ENCODE data around the gene IRAK2.

Gene IRAK2

GRCh38 chr3:10188804-10189556 is 24.3 kb downstream of the IRAK2 start:
- TF ChIP-seq CTCF (IDR thresholded peaks at IDR 0.05; ENCODE audit: low read depth, low read length, missing control alignments) = no peak
- Histone ChIP-seq H3K36me3 (replicated peaks) (no peaks in the 10 kb centered on the region), H3K4me3 (ENCODE audit: low read depth, low read length) (no peak overlapping the region), H3K27ac (no peak overlapping the region), H3K27me3 (replicated peaks) (no peaks in the 10 kb centered on the region)
- DNase-seq = no peak
- in situ Hi-C loops (cut with HindIII; ENCODE audit: low pct_ligation_motif_present, low sequenced_read_pairs) = no loop called here

- H3K4me3 ChIP-seq (ENCODE audit: low read depth, low read length) = no peak overlapping the region
- no peak overlapping the region for H3K27ac ChIP-seq
- H3K27me3 ChIP-seq (replicated peaks) = no peaks in the 10 kb centered on the region
- no peak for TF ChIP-seq CTCF (IDR thresholded peaks at IDR 0.05; ENCODE audit: low read depth, low read length, missing control alignments)
- H3K36me3 ChIP-seq (replicated peaks) = no peaks in the 10 kb centered on the region
- no peak for DNase-seq
- in situ Hi-C loops (cut with HindIII; ENCODE audit: low pct_ligation_motif_present, low sequenced_read_pairs) = no loop called here
Measured at GRCh38 chr3:10189557-10190354, 25.0 kb downstream of the IRAK2 start.

GRCh38 chr3:10192953-10193691 is 28.4 kb downstream of the IRAK2 start:
- Histone ChIP-seq H3K27me3 (replicated peaks) (no peaks in the 10 kb centered on the region), H3K27ac (peak overlapping the region; percentile 98), H3K4me3 (ENCODE audit: low read depth, low read length) (no peak overlapping the region), H3K36me3 (replicated peaks) (no peaks in the 10 kb centered on the region)
- TF ChIP-seq CTCF (IDR thresholded peaks at IDR 0.05; ENCODE audit: low read depth, low read length, missing control alignments) = peak; percentile 88
- DNase-seq = peak; percentile 93
- in situ Hi-C loops (cut with HindIII; ENCODE audit: low pct_ligation_motif_present, low sequenced_read_pairs) = no loop called here

GRCh38 chr3:10193692-10194327 is 29.1 kb downstream of the IRAK2 start:
- in situ Hi-C loops (cut with HindIII; ENCODE audit: low pct_ligation_motif_present, low sequenced_read_pairs) = no loop called here
- Histone ChIP-seq H3K27ac (peak overlapping the region; percentile 98), H3K27me3 (replicated peaks) (no peaks in the 10 kb centered on the region), H3K36me3 (replicated peaks) (no peaks in the 10 kb centered on the region), H3K4me3 (ENCODE audit: low read depth, low read length) (no peak overlapping the region)
- no peak for DNase-seq
- no peak for TF ChIP-seq CTCF (IDR thresholded peaks at IDR 0.05; ENCODE audit: low read depth, low read length, missing control alignments)

GRCh38 chr3:10194328-10195071 is 29.8 kb downstream of the IRAK2 start:
- no peak for DNase-seq
- no peaks in the 10 kb centered on the region for H3K36me3 ChIP-seq (replicated peaks)
- peak overlapping the region; percentile 17 for H3K27ac ChIP-seq
- no peak overlapping the region for H3K4me3 ChIP-seq (ENCODE audit: low read depth, low read length)
- no peak for TF ChIP-seq CTCF (IDR thresholded peaks at IDR 0.05; ENCODE audit: low read depth, low read length, missing control alignments)
- in situ Hi-C loops (cut with HindIII; ENCODE audit: low pct_ligation_motif_present, low sequenced_read_pairs) = no loop called here
- no peaks in the 10 kb centered on the region for H3K27me3 ChIP-seq (replicated peaks)
